Activated CD8-positive, alpha-beta memory T cell treated with anti-CD3 and anti-CD28 coated beads for 48 hours (primary cell): ENCODE measurements around the gene FAM131B.
A peak's percentile ranks its signal among the peaks of the same experiment; 100 is the strongest.

ENCODE experiments used
- DNase-seq, 3 experiments: peaks; one replicate each; pipeline ENCODE4 v3.0.0-alpha.2; 2020; ENCODE audit warnings: low read depth in 2 of 3, low spot score in 2 of 3

Gene FAM131B

GRCh38 chr7:143360788-143361551 lies 1.5 kb downstream of the FAM131B start:
- DNase-seq: no peak

- DNase-seq: no peak
Observed at GRCh38 chr7:143359771-143360353, 2.7 kb downstream of the FAM131B start.

- no peak for DNase-seq
Observed at GRCh38 chr7:143358626-143359025, 3.9 kb downstream of the FAM131B start.

GRCh38 chr7:143356414-143357050 lies 6.0 kb downstream of the FAM131B start:
- DNase-seq: no peak

- DNase-seq: no peak
Observed at GRCh38 chr7:143355450-143356385, 6.8 kb downstream of the FAM131B start.

- no peak for DNase-seq
Observed at GRCh38 chr7:143354965-143355364, 7.5 kb downstream of the FAM131B start.

GRCh38 chr7:143354376-143354775 lies 8.1 kb downstream of the FAM131B start:
- DNase-seq: no peak

GRCh38 chr7:143352531-143353002 lies 9.9 kb downstream of the FAM131B start:
- no peak for DNase-seq

GRCh38 chr7:143351574-143351973 lies 10.9 kb downstream of the FAM131B start:
- DNase-seq: no peak

- no peak for DNase-seq
Observed at GRCh38 chr7:143351060-143351459, 11.5 kb downstream of the FAM131B start.

GRCh38 chr7:143347950-143348349 lies 14.6 kb downstream of the FAM131B start:
- DNase-seq: no peak

GRCh38 chr7:143346018-143346417 lies 16.5 kb downstream of the FAM131B start:
- DNase-seq: no peak

- peak in 2 of 3 experiments; percentile 28 to 42 for DNase-seq
Observed at GRCh38 chr7:143345428-143345900, 17.0 kb downstream of the FAM131B start.

- no peak for DNase-seq
Observed at GRCh38 chr7:143343596-143343995, 18.9 kb downstream of the FAM131B start.

- no peak for DNase-seq
Observed at GRCh38 chr7:143341842-143342241, 20.7 kb downstream of the FAM131B start.

- no peak for DNase-seq
Observed at GRCh38 chr7:143337216-143337615, 25.3 kb downstream of the FAM131B start.

GRCh38 chr7:143334244-143334643 lies 28.3 kb downstream of the FAM131B start:
- DNase-seq: no peak

- no peak for DNase-seq
Observed at GRCh38 chr7:143331179-143331801, 31.2 kb downstream of the FAM131B start.

- no peak for DNase-seq
Observed at GRCh38 chr7:143329471-143330170, 32.9 kb downstream of the FAM131B start.

GRCh38 chr7:143327903-143328302 lies 34.6 kb downstream of the FAM131B start:
- no peak for DNase-seq
